OCI-LY7 (cell line): Measurements from ENCODE around the gene TSPAN1.

ENCODE experiments used
- CTCF ChIP-seq: fragments of 200-600 bp; sonication (generic); conservative IDR thresholded peaks from 2 replicates; pipeline ENCODE4 v1.5.1; 2014; ENCODE audit warnings: mild to moderate bottlenecking, antibody characterized with exemption, low read length, moderate library complexity, mixed read lengths
- EZH2phosphoT487 ChIP-seq: fragments of 200-600 bp; sonication (generic); IDR thresholded peaks from 2 replicates; pipeline ENCODE4 v1.6.1; 2018; ENCODE audit warnings: low read depth, borderline replicate concordance, mild to moderate bottlenecking, mixed run types, antibody characterized with exemption, low read length, moderate library complexity, mixed read lengths

- no peak for TF ChIP-seq CTCF
- TF ChIP-seq EZH2phosphoT487, result no peak
These were observed 21.2 kb upstream of the TSPAN1 start for GRCh38 chr1:46153732-46154131.
